A375 (cell line): Measurements from ENCODE around the gene KIAA1210. TPM values are rescaled to one million over a fixed set of nuclear protein-coding genes. Genes with fewer than 3 reads are reported as not detected.

Experiments
- total RNA-seq: library from RNA; depleted of rRNA; stranded (reverse); fragments of >200 nt; shearing (Covaris generic); gene quantifications from 2 replicates; pipeline ENCODE4 v1.2.3, GENCODE V29; 2014; rRNA removed

Gene KIAA1210
- not detected in 2 replicates for total RNA-seq

GRCh38 chrX:119127650-119128049, at the start of gene KIAA1210:
Gene KIAA1210 (minus strand): TSS chrX:119127812. CDS start chrX:119123642, 4,170 bp downstream.

GRCh38 chrX:119072744-119073143, 54.9 kb downstream of the KIAA1210 start, which contains the start of gene CT47C1:
Gene CT47C1 (plus strand): TSS chrX:119072993. CDS start chrX:119073226, 233 bp downstream.

Other genes starting within 250 kb of the KIAA1210 start
- gene LONRF3, start 153.2 kb downstream of the KIAA1210 start, total RNA-seq, result 8.3 and 10.3 TPM in 2 replicates
- gene CT47C1, start 54.8 kb downstream of the KIAA1210 start, total RNA-seq, result not detected in 2 replicates
- gene PGRMC1, start 108.5 kb upstream of the KIAA1210 start, total RNA-seq, result 72.0 and 78.8 TPM in 2 replicates